ENCODE results near the gene ABCA12. TPM values are rescaled to one million over a fixed set of nuclear protein-coding genes. Genes with fewer than 3 reads are reported as not detected.

Gene ABCA12
- total and polyA plus RNA-seq, 2 donors (not counting 3 experiments of a cell fraction or from before 2014, with no cell fraction given): not detected

DNA sequence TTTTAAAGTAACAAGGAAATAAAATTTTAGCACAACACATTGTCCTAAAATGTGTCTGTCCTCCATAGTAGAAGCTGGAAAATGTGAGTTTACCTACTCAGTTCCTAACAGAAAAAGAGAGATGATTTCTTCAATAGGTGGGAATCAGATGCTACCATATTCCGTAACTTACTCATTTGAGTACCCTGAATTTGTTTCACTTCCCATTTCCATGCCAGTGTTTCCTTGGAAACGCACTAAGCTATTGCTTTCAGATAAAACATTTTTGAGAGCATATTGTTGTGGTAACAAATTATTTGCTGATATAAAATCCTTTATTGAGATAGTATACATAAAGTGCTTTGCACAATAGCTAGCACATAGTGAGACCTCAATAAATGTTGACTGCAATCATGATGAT is 191.5 kb downstream of the ABCA12 start:
- no peaks in the 10 kb centered on the region for H3K4me1 ChIP-seq (ENCODE audit: control insufficient read depth, extremely low read depth, insufficient read depth, low read length)
- no peak for DNase-seq (ENCODE audit: low read depth, low spot score)
- H3K9me3 ChIP-seq (replicated peaks; ENCODE audit: control insufficient read depth, insufficient read depth, low read length): no peaks in the 10 kb centered on the region
- no peaks in the 10 kb centered on the region for H3K27me3 ChIP-seq (ENCODE audit: control insufficient read depth in 2 of 2, insufficient read depth in 2 of 2, low read length in 2 of 2)
- no peak overlapping the region for H3K4me3 ChIP-seq (replicated peaks in 1 of 3; ENCODE audit: insufficient read depth in 1 of 3, low read depth in 1 of 3, low read length in 3 of 3)
- TF ChIP-seq MYC (IDR thresholded peaks at IDR 0.05; ENCODE audit: low read depth, low read length): no peak
- TF ChIP-seq EZH2 (IDR thresholded peaks at IDR 0.05; ENCODE audit: borderline replicate concordance, low read depth, low read length, severe bottlenecking): no peak
- CTCF ChIA-PET: no interaction called here
- H3K9me1 ChIP-seq (replicated peaks; ENCODE audit: control insufficient read depth, extremely low read depth, insufficient read depth, low read length): no peaks in the 10 kb centered on the region
- no peaks in the 10 kb centered on the region for H3K36me3 ChIP-seq (ENCODE audit: control insufficient read depth in 2 of 2, extremely low read depth in 1 of 2, insufficient read depth in 2 of 2, low read length in 2 of 2)
- BruUV-seq (replicated peaks): no TSS peak
- no peak for FAIRE-seq
- dilution Hi-C loops (cut with MboI; ENCODE audit: extremely low pct_ligation_motif_present, low sequenced_read_pairs) (no loop called here), intact Hi-C loops (cut with micrococcal nuclease) (no loop called here)
- no peak overlapping the region for H2AFZ ChIP-seq (ENCODE audit: low read depth, low read length)
- no peaks in the 10 kb centered on the region for H4K20me1 ChIP-seq (replicated peaks; ENCODE audit: control insufficient read depth, extremely low read depth, insufficient read depth, low read length)
- POLR2A ChIA-PET: interaction anchor here (0.6 kb wide), 1 partner anchor 258 kb away, joined by 9 read pairs; no protein-coding TSS in a partner anchor
- no peaks in the 10 kb centered on the region for H3K79me2 ChIP-seq (ENCODE audit: control insufficient read depth, insufficient read depth, low read length)
- H3K27ac ChIP-seq (ENCODE audit: insufficient read depth, low read depth, low read length): no peak overlapping the region
- H3K9ac ChIP-seq (replicated peaks; ENCODE audit: extremely low read depth, insufficient read depth, low read length): no peak overlapping the region
- no peak overlapping the region for H3K4me2 ChIP-seq (ENCODE audit: insufficient read depth, low read length)

DNA sequence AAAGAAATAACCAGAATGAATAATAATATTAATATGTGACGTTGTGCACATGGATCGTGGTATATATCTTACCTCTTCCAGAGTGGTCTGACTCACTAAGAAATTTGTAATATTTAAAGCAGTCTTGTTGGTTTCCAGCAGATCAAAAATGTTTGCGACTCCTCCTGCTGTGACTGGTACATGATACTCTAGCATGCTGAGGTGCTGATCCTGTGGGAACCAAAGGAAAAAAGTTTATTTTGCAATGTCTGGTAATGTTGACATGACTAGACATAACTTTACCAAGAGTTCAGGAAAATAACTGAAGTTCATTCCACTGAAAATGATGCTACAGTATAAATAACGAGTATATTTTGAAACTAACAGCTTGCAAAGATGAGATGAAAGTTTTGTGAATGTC is 204.4 kb downstream of the ABCA12 start:
- CTCF ChIA-PET: interaction anchor here (0.9 kb wide), 1 partner anchor 17 kb away, joined by 3 read pairs; no protein-coding TSS in a partner anchor
- intact Hi-C loops (cut with micrococcal nuclease): no loop called here

More for the DNA sequence above, 204.4 kb downstream of the ABCA12 start:
- H2AFZ ChIP-seq (ENCODE audit: low read depth, low read length): no peak overlapping the region
- H3K27me3 ChIP-seq (ENCODE audit: control insufficient read depth in 2 of 2, insufficient read depth in 2 of 2, low read length in 2 of 2): no peaks in the 10 kb centered on the region
- dilution Hi-C loops (cut with MboI; ENCODE audit: extremely low pct_ligation_motif_present, low sequenced_read_pairs): no loop called here
- H3K27ac ChIP-seq (ENCODE audit: insufficient read depth, low read depth, low read length): no peak overlapping the region
- POLR2A ChIA-PET: no interaction called here
- H3K4me1 ChIP-seq (ENCODE audit: control insufficient read depth, extremely low read depth, insufficient read depth, low read length): no peaks in the 10 kb centered on the region
- TF ChIP-seq, protein P1, sequence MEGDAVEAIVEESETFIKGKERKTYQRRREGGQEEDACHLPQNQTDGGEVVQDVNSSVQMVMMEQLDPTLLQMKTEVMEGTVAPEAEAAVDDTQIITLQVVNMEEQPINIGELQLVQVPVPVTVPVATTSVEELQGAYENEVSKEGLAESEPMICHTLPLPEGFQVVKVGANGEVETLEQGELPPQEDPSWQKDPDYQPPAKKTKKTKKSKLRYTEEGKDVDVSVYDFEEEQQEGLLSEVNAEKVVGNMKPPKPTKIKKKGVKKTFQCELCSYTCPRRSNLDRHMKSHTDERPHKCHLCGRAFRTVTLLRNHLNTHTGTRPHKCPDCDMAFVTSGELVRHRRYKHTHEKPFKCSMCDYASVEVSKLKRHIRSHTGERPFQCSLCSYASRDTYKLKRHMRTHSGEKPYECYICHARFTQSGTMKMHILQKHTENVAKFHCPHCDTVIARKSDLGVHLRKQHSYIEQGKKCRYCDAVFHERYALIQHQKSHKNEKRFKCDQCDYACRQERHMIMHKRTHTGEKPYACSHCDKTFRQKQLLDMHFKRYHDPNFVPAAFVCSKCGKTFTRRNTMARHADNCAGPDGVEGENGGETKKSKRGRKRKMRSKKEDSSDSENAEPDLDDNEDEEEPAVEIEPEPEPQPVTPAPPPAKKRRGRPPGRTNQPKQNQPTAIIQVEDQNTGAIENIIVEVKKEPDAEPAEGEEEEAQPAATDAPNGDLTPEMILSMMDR (IDR thresholded peaks at IDR 0.05; ENCODE audit: extremely low read depth in 1 of 2, insufficient read depth in 1 of 2, low read depth in 1 of 2, low read length in 2 of 2): no peak
- TF ChIP-seq GATA2 (IDR thresholded peaks at IDR 0.05; ENCODE audit: insufficient read depth, insufficient read length, low read depth, low read length): no peak
- TF ChIP-seq EZH2 (IDR thresholded peaks at IDR 0.05; ENCODE audit: borderline replicate concordance, low read depth, low read length, severe bottlenecking): no peak
- TF ChIP-seq, protein P2, sequence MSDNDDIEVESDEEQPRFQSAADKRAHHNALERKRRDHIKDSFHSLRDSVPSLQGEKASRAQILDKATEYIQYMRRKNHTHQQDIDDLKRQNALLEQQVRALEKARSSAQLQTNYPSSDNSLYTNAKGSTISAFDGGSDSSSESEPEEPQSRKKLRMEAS (IDR thresholded peaks at IDR 0.05; ENCODE audit: insufficient read depth, insufficient read length): no peak
- TF ChIP-seq JUN (IDR thresholded peaks at IDR 0.05; ENCODE audit: borderline replicate concordance, insufficient read depth, insufficient read length, low read depth): no peak
- TF ChIP-seq POLR2A (IDR thresholded peaks at IDR 0.05; ENCODE audit: low read depth, low read length): no peak
- TF ChIP-seq FOS (IDR thresholded peaks at IDR 0.05; ENCODE audit: borderline replicate concordance, insufficient read depth, low read length): no peak
- no peak for TF ChIP-seq POLR2AphosphoS5 (IDR thresholded peaks at IDR 0.05; ENCODE audit: insufficient read depth, low read depth, low read length)
- TF ChIP-seq MYC (IDR thresholded peaks at IDR 0.05; ENCODE audit: low read depth, low read length): no peak
- no peaks in the 10 kb centered on the region for H4K20me1 ChIP-seq (replicated peaks; ENCODE audit: control insufficient read depth, extremely low read depth, insufficient read depth, low read length)
- no peaks in the 10 kb centered on the region for H3K9me3 ChIP-seq (replicated peaks; ENCODE audit: control insufficient read depth, insufficient read depth, low read length)
- FAIRE-seq (no peak), DNase-seq (ENCODE audit: low read depth, low spot score) (no peak)
- H3K36me3 ChIP-seq (ENCODE audit: control insufficient read depth in 2 of 2, extremely low read depth in 1 of 2, insufficient read depth in 2 of 2, low read length in 2 of 2): no peaks in the 10 kb centered on the region
- no TSS peak for BruUV-seq (replicated peaks)
- H3K9me1 ChIP-seq (replicated peaks; ENCODE audit: control insufficient read depth, extremely low read depth, insufficient read depth, low read length): no peaks in the 10 kb centered on the region
- H3K4me3 ChIP-seq (replicated peaks in 1 of 3; ENCODE audit: insufficient read depth in 1 of 3, low read depth in 1 of 3, low read length in 3 of 3): no peak overlapping the region
- H3K9ac ChIP-seq (replicated peaks; ENCODE audit: extremely low read depth, insufficient read depth, low read length): no peak overlapping the region
- no peak overlapping the region for H3K4me2 ChIP-seq (ENCODE audit: insufficient read depth, low read length)
- H3K79me2 ChIP-seq (ENCODE audit: control insufficient read depth, insufficient read depth, low read length): no peaks in the 10 kb centered on the region

All from endothelial cell of umbilical vein (primary cell).